CD14-positive monocyte (primary cell): ENCODE measurements around the gene PIGM. TPM values are rescaled to one million over a fixed set of nuclear protein-coding genes. Genes with fewer than 3 reads are reported as not detected.

Experiments used
- DNase-seq, 3 donors: peaks; one replicate each; pipeline ENCODE4 v3.0.0-alpha.2; 2011 to 2022
- H2AFZ ChIP-seq: 2 replicates; pipeline ENCODE4 v1.6.0; 2012; ENCODE audit warnings: mild to moderate bottlenecking, low read depth, low read length, inconsistent platforms; ENCODE audit not compliant: insufficient read depth, poor library complexity, severe bottlenecking
- H3K27ac ChIP-seq, 2 donors: 1 replicate in 1 of 2; 2 replicates in 1 of 2; pipeline ENCODE4 v1.5.1; 2012 to 2013; ENCODE audit warnings: low read length in 2 of 2, control low read depth in 1 of 2, inconsistent platforms in 1 of 2, low read depth in 1 of 2, mild to moderate bottlenecking in 1 of 2
- H3K27me3 ChIP-seq, 2 donors: one replicate each; pipeline versions ENCODE4 v1.6.0 to v1.6.1; 2011 to 2013; ENCODE audit warnings: low read length in 2 of 2; ENCODE audit not compliant: control insufficient read depth in 2 of 2, insufficient read depth in 2 of 2
- H3K36me3 ChIP-seq, 2 donors: replicated peaks in 1 of 2; 1 replicate in 1 of 2; 2 replicates in 1 of 2; pipeline versions ENCODE4 v1.5.1 to v1.6.1; 2012 to 2013; ENCODE audit warnings: low read length in 2 of 2, control low read depth in 1 of 2, inconsistent platforms in 1 of 2, mild to moderate bottlenecking in 1 of 2; ENCODE audit not compliant: insufficient read depth in 2 of 2, control insufficient read depth in 1 of 2
- H3K4me1 ChIP-seq, 2 donors: 1 replicate in 1 of 2; 2 replicates in 1 of 2; pipeline versions ENCODE4 v1.5.1 to v1.6.1; 2012 to 2013; ENCODE audit warnings: low read length in 2 of 2, control low read depth in 1 of 2, inconsistent platforms in 1 of 2, mild to moderate bottlenecking in 1 of 2, moderate library complexity in 1 of 2; ENCODE audit not compliant: insufficient read depth in 2 of 2, control insufficient read depth in 1 of 2
- H3K4me2 ChIP-seq: replicated peaks from 2 replicates; pipeline ENCODE3; 2012; ENCODE audit warnings: low read length, moderate library complexity, mild to moderate bottlenecking; ENCODE audit not compliant: poor library complexity, severe bottlenecking; ENCODE audit errors: extremely low read depth
- H3K4me3 ChIP-seq, 3 experiments: fragments of 200-600 bp in 1 of 3; sonication (generic) in 1 of 3; replicated peaks in 1 of 3; 1 replicate in 2 of 3; 2 replicates in 1 of 3; pipeline ENCODE4 v1.5.1; 2011 to 2013; ENCODE audit warnings: low read length in 3 of 3, mild to moderate bottlenecking in 3 of 3, control low read depth in 2 of 3, low read depth in 2 of 3, inconsistent platforms in 1 of 3, moderate library complexity in 1 of 3
- H3K79me2 ChIP-seq: 2 replicates; pipeline ENCODE4 v1.6.0; 2012; ENCODE audit warnings: mild to moderate bottlenecking, control low read depth, inconsistent platforms, low read length, moderate library complexity; ENCODE audit not compliant: insufficient read depth
- H3K9ac ChIP-seq: 2 replicates; pipeline ENCODE4 v1.6.0; 2017; ENCODE audit warnings: low read length, mild to moderate bottlenecking; ENCODE audit not compliant: insufficient read depth, poor library complexity, severe bottlenecking
- H3K9me3 ChIP-seq, 2 donors: replicated peaks in 1 of 2; 1 replicate in 1 of 2; 2 replicates in 1 of 2; pipeline versions ENCODE4 v1.5.1 to v1.6.1; 2012 to 2013; ENCODE audit warnings: low read length in 2 of 2, control low read depth in 1 of 2; ENCODE audit not compliant: control insufficient read depth in 1 of 2, insufficient read depth in 1 of 2
- H4K20me1 ChIP-seq: 2 replicates; pipeline ENCODE4 v1.6.0; 2012; ENCODE audit warnings: mild to moderate bottlenecking, low read length, control low read depth, moderate library complexity; ENCODE audit not compliant: insufficient read depth
- H3K27ac Mint-ChIP-seq, 7 donors: one replicate each; pipeline ENCODE4 v1.8.0; 2020; ENCODE audit warnings: mild to moderate bottlenecking in 7 of 7, mixed read lengths in 7 of 7, moderate library complexity in 6 of 7, inconsistent platforms in 2 of 7
- H3K27me3 Mint-ChIP-seq, 3 donors: one replicate each; pipeline ENCODE4 v1.8.0; 2021 to 2022; ENCODE audit warnings: low read depth in 3 of 3, mild to moderate bottlenecking in 3 of 3, mixed read lengths in 3 of 3, moderate library complexity in 3 of 3, inconsistent platforms in 1 of 3
- H3K36me3 Mint-ChIP-seq, 2 donors: one replicate each; pipeline ENCODE4 v1.8.0; 2020; ENCODE audit warnings: mixed read lengths in 2 of 2, inconsistent platforms in 1 of 2, mild to moderate bottlenecking in 1 of 2
- H3K4me1 Mint-ChIP-seq: one replicate; pipeline ENCODE4 v1.8.0; 2020; ENCODE audit warnings: mild to moderate bottlenecking, mixed read lengths
- H3K4me3 Mint-ChIP-seq, 2 donors: one replicate each; pipeline ENCODE4 v1.8.0; 2020; ENCODE audit warnings: mild to moderate bottlenecking in 2 of 2, mixed read lengths in 2 of 2, moderate library complexity in 1 of 2
- H3K9me3 Mint-ChIP-seq, 7 donors: one replicate each; pipeline ENCODE4 v1.8.0; 2020 to 2022; ENCODE audit warnings: mixed read lengths in 7 of 7, mild to moderate bottlenecking in 6 of 7, moderate library complexity in 6 of 7, inconsistent platforms in 2 of 7
- WGBS: methylation state at CpG from one replicate; pipeline ENCODE4 v1.1.5; 2013; ENCODE audit warnings: missing lambda C conversion rate; ENCODE audit not compliant: insufficient coverage; 5-methylcytosine and 5-hydroxymethylcytosine counted together
- intact Hi-C, 2 donors: fragments of 100-400 bp; cut with micrococcal nuclease; formaldehyde crosslinking; loops; one replicate each; pipeline versions ENCODE4 v1.15.0 to v1.15.1; 2023
- polyA plus RNA-seq, 3 donors: library from polyadenylated mRNA; depleted of rRNA in 1 of 3; unstranded in 2 of 3; stranded (reverse) in 1 of 3; fragments of 300-500 nt in 2 of 3; fragments of >200 nt in 1 of 3; fragmentation: Illumina TruSeq in 2 of 3; gene quantifications; 1 replicate in 2 of 3; 2 replicates in 1 of 3; pipeline ENCODE4 v1.2.3, GENCODE V29; 2012 to 2021
- TF ChIP-seq, protein P1 (sequence below): fragments of 200-600 bp; IDR thresholded peaks from one replicate; pipeline ENCODE4 v1.8.0; 2022; ENCODE audit warnings: antibody characterized with exemption, mild to moderate bottlenecking

The PIGM gene
- polyA plus RNA-seq, 3 donors = 3.7 to 4.2 (median 4.0) TPM

GRCh38 chr1:159991513-159991912, 40.3 kb downstream of the PIGM start:
- TF ChIP-seq, protein P1, sequence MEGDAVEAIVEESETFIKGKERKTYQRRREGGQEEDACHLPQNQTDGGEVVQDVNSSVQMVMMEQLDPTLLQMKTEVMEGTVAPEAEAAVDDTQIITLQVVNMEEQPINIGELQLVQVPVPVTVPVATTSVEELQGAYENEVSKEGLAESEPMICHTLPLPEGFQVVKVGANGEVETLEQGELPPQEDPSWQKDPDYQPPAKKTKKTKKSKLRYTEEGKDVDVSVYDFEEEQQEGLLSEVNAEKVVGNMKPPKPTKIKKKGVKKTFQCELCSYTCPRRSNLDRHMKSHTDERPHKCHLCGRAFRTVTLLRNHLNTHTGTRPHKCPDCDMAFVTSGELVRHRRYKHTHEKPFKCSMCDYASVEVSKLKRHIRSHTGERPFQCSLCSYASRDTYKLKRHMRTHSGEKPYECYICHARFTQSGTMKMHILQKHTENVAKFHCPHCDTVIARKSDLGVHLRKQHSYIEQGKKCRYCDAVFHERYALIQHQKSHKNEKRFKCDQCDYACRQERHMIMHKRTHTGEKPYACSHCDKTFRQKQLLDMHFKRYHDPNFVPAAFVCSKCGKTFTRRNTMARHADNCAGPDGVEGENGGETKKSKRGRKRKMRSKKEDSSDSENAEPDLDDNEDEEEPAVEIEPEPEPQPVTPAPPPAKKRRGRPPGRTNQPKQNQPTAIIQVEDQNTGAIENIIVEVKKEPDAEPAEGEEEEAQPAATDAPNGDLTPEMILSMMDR = no peak

GRCh38 chr1:159990005-159990404, 41.8 kb downstream of the PIGM start:
- no peaks in the 10 kb centered on the region for H3K36me3 Mint-ChIP-seq
- H3K4me2 ChIP-seq = no peak overlapping the region
- 100% methylated on average over 1 of the region's 5 CpGs for WGBS

More at GRCh38 chr1:159991513-159991912, 40.3 kb downstream of the PIGM start:
- 0% methylated on average over 2 of the region's 4 CpGs for WGBS
- no peak overlapping the region for H3K27ac ChIP-seq
- intact Hi-C loops = no loop called here
- no peak overlapping the region for H3K9ac ChIP-seq
- H3K9me3 Mint-ChIP-seq = peaks cover 0 to 1% (median 0%) of the 10 kb centered on the region in 7 donors
- H3K36me3 Mint-ChIP-seq = no peaks in the 10 kb centered on the region
- peaks cover 15% of the 10 kb centered on the region for H3K4me1 Mint-ChIP-seq
- H3K4me1 ChIP-seq = peaks cover 9 to 14% of the 10 kb centered on the region in 2 donors
- no peaks in the 10 kb centered on the region for H4K20me1 ChIP-seq
- H3K27me3 Mint-ChIP-seq = peaks cover 0 to 5% (median 2%) of the 10 kb centered on the region in 3 donors
- H3K4me3 Mint-ChIP-seq = no peak overlapping the region
- H3K27ac Mint-ChIP-seq = peak overlapping the region in 2 of 7 donors; percentile 9 to 44
- H3K9me3 ChIP-seq = no peaks in the 10 kb centered on the region
- H3K36me3 ChIP-seq = no peaks in the 10 kb centered on the region
- no peak overlapping the region for H2AFZ ChIP-seq
- no peaks in the 10 kb centered on the region for H3K79me2 ChIP-seq
- H3K4me2 ChIP-seq = peak overlapping the region; percentile 1
- H3K27me3 ChIP-seq = no peaks in the 10 kb centered on the region
- H3K4me3 ChIP-seq = no peak overlapping the region
- peak; percentile 25 to 75 (median 48) for DNase-seq

More at GRCh38 chr1:159990005-159990404, 41.8 kb downstream of the PIGM start:
- Histone ChIP-seq H4K20me1 (no peaks in the 10 kb centered on the region), H3K9ac (no peak overlapping the region), H3K27ac (no peak overlapping the region), H2AFZ (no peak overlapping the region), H3K9me3 (no peaks in the 10 kb centered on the region), H3K4me3 (no peak overlapping the region), H3K79me2 (no peaks in the 10 kb centered on the region), H3K36me3 (no peaks in the 10 kb centered on the region), H3K4me1 (peaks cover 9 to 14% of the 10 kb centered on the region in 2 donors), H3K27me3 (no peaks in the 10 kb centered on the region)
- Mint-ChIP-seq H3K27ac (no peak overlapping the region), H3K9me3 (peaks cover 0 to 1% (median 0%) of the 10 kb centered on the region in 7 donors), H3K4me1 (peaks cover 15% of the 10 kb centered on the region), H3K27me3 (peaks cover 0 to 4% (median 0%) of the 10 kb centered on the region in 3 donors), H3K4me3 (no peak overlapping the region)
- no peak for DNase-seq
- intact Hi-C loops = no loop called here
- TF ChIP-seq, protein P1 = no peak
